Gastrocnemius medialis (tissue), 4 donors: ENCODE data around the gene CCDC12. TPM values are rescaled to one million over a fixed set of nuclear protein-coding genes. Genes with fewer than 3 reads are reported as not detected.
"Not testable (repeated sequence)": the region's sequence is repeated elsewhere in the genome, so short reads cannot be mapped to it uniquely, and the experiment has no call there.

Source experiments
- ATAC-seq, 2 donors: fragments of 150-250 bp; one replicate each; pipeline ENCODE4 v1.9.1; 2016
- DNase-seq, 2 donors: peaks; one replicate each; pipeline ENCODE4 v3.0.0-alpha.2; 2019
- H3K27ac ChIP-seq, 4 donors: fragments of 200-600 bp; sonication (generic); 1 replicate in 1 of 4; 2 replicates in 3 of 4; pipeline ENCODE4 v1.5.1; 2016 to 2018; ENCODE audit warnings: mild to moderate bottlenecking in 2 of 4, moderate library complexity in 1 of 4
- H3K27me3 ChIP-seq, 3 donors: fragments of 200-600 bp; sonication (generic) in 2 of 3; 1 replicate in 1 of 3; 2 replicates in 2 of 3; pipeline versions ENCODE4 v1.5.1 to v1.6.0; 2016 to 2019; ENCODE audit warnings: mild to moderate bottlenecking in 1 of 3, moderate library complexity in 1 of 3
- H3K36me3 ChIP-seq, 2 donors: fragments of 200-600 bp; sonication (generic) in 1 of 2; one replicate each; pipeline ENCODE4 v1.5.1; 2017 to 2018
- H3K4me1 ChIP-seq, 2 donors: fragments of 200-600 bp; sonication (generic) in 1 of 2; one replicate each; pipeline ENCODE4 v1.5.1; 2016 to 2017; ENCODE audit warnings: mild to moderate bottlenecking in 2 of 2
- H3K4me3 ChIP-seq, 4 donors: fragments of 200-600 bp; sonication (generic) in 3 of 4; 1 replicate in 1 of 4; 2 replicates in 3 of 4; pipeline ENCODE4 v1.5.1; 2016 to 2019; ENCODE audit warnings: mild to moderate bottlenecking in 2 of 4
- H3K9me3 ChIP-seq, 3 donors: fragments of 200-600 bp; sonication (generic) in 2 of 3; 1 replicate in 1 of 3; 2 replicates in 2 of 3; pipeline ENCODE4 v1.5.1; 2016 to 2019
- POLR2A ChIP-seq, 2 donors: fragments of 450-650 bp; IDR thresholded peaks; one replicate each; pipeline ENCODE4 v1.6.1; 2017; ENCODE audit warnings: antibody characterized with exemption in 2 of 2, mild to moderate bottlenecking in 2 of 2, moderate library complexity in 2 of 2
- in situ Hi-C, 4 donors: fragments of 200-750 bp; cut with MboI; loops; one replicate each; pipeline versions ENCODE4 v1.15.0 to v1.8.0; 2017; ENCODE audit warnings: low sequenced_read_pairs in 4 of 4
- intact Hi-C: fragments of 100-400 bp; cut with DNase I; formaldehyde crosslinking; loops from one replicate; pipeline ENCODE4 v1.15.1; 2023; ENCODE audit warnings: low total_unique reads
- total RNA-seq, 4 donors: library from RNA; depleted of rRNA; stranded (reverse); fragments of >200 nt; gene quantifications; one replicate each; pipeline versions ENCODE4 v1.1.0 to v1.2.3, GENCODE V29; 2016
- TF ChIP-seq, protein P1 (sequence below), 5 experiments: fragments of 450-650 bp in 3 of 5; fragments of 200-600 bp in 2 of 5; sonication (generic) in 2 of 5; IDR thresholded peaks in 4 of 5; conservative IDR thresholded peaks in 1 of 5; 1 replicate in 4 of 5; 2 replicates in 1 of 5; pipeline ENCODE4 v1.5.1; 2016 to 2019; ENCODE audit warnings: antibody characterized with exemption in 5 of 5, mild to moderate bottlenecking in 3 of 5, moderate library complexity in 3 of 5

Gene CCDC12
- total RNA-seq, 4 donors from 2014 or later: 24.6 to 32.0 (median 29.0) TPM

DNA sequence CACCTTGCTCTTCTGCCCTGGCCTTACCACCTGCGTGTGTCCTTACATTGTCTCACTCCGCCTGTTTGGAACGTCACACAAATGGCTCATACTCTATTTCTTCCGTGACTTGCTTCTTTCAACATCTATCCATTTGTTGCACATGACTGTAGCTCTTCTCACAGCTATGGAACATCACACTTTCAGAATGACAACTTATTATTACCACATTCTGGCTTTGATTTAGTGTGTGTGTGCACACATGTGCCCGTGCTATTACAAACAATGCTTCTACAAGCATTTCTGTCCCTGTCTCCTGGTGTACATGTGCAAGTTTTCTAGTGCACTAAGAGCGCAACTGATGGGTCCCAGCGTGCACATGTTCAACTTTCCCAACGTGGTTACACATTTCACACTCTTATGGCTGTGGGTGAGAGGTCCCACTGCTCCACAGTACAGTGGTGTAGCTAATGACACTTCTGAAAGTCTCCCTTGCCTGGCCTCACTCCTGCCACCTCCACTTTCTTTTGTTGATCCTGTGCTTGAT lies 61.2 kb downstream of the CCDC12 start:
- H3K27ac ChIP-seq: peak overlapping the region; percentile 64 to 72 (median 70)
- ATAC-seq: peak; percentile 93 to 97
- intact Hi-C loops: no loop called here
- H3K4me3 ChIP-seq: no peak overlapping the region
- in situ Hi-C loops: loop anchor here in 2 of 4 donors (10.0 kb wide), 2 partner anchors 69 to 201 kb away; partner anchors contain the start of gene PRSS50 (in 2 of the 2)
- peak; percentile 53 to 75 for DNase-seq
- H3K4me1 ChIP-seq: peaks cover 10 to 14% of the 10 kb centered on the region in 2 donors
- TF ChIP-seq POLR2A (IDR thresholded peaks at IDR 0.05): peak; percentile 22 to 34
- TF ChIP-seq, protein P1, sequence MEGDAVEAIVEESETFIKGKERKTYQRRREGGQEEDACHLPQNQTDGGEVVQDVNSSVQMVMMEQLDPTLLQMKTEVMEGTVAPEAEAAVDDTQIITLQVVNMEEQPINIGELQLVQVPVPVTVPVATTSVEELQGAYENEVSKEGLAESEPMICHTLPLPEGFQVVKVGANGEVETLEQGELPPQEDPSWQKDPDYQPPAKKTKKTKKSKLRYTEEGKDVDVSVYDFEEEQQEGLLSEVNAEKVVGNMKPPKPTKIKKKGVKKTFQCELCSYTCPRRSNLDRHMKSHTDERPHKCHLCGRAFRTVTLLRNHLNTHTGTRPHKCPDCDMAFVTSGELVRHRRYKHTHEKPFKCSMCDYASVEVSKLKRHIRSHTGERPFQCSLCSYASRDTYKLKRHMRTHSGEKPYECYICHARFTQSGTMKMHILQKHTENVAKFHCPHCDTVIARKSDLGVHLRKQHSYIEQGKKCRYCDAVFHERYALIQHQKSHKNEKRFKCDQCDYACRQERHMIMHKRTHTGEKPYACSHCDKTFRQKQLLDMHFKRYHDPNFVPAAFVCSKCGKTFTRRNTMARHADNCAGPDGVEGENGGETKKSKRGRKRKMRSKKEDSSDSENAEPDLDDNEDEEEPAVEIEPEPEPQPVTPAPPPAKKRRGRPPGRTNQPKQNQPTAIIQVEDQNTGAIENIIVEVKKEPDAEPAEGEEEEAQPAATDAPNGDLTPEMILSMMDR (IDR thresholded peaks at IDR 0.05 in 4 of 5, conservative IDR thresholded peaks at IDR 0.05 in 1 of 5): no peak
- peaks cover 0 to 29% of the 10 kb centered on the region in 2 donors for H3K36me3 ChIP-seq
- H3K27me3 ChIP-seq: no peaks in the 10 kb centered on the region
- no peaks in the 10 kb centered on the region for H3K9me3 ChIP-seq

DNA sequence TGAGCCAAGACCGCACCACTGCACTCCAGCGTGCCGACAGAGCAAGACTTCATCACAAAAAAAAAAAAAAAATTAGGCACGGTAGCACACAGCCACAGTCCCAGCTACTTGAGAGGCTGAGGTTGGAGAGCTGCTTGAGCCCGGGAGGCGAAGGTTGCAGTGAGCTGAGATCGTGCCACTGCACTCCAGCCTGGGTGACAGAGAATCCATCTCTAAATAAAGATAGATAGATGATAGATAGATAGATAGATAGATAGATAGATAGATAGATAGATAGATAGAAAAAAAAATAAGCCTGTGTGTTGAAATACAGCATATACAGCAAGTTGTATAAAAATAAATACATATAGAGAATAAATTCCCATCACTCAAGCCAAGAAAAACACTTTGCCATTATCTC lies 61.7 kb downstream of the CCDC12 start:
- intact Hi-C loops: no loop called here

DNA sequence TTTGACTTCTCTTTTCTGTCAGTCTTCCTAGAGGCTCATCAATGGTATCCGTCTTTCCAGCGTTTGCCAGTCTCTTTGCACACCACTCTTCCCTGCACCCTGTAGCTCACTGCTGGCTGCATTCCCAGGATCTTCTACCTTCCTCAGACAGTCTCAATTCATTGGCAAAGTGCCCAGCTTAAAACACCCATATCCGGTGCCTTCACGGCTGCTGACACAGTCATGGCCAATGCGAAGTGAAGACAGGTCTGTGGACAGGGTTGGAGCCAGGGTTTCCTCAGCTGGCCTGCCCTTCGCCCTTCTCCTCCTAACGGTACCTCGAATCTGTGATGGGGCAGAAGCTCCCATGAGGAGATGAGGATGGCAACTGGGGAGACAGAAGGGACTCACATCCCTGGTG lies 62.9 kb downstream of the CCDC12 start:
- no peak for TF ChIP-seq POLR2A (IDR thresholded peaks at IDR 0.05)
- TF ChIP-seq, protein P1 (IDR thresholded peaks at IDR 0.05 in 4 of 5, conservative IDR thresholded peaks at IDR 0.05 in 1 of 5): no peak
- in situ Hi-C loops (loop anchor here in 3 of 4 donors (5.0 to 10.0 kb wide), 3 partner anchors 71 to 211 kb away; partner anchors contain the start of genes PRSS50 (in 2 of the 3) and TMIE (in 1 of the 3)), intact Hi-C loops (no loop called here)
- H3K27ac ChIP-seq: peak overlapping the region in 2 of 4 donors; percentile 42 to 49
- no peaks in the 10 kb centered on the region for H3K27me3 ChIP-seq
- no peaks in the 10 kb centered on the region for H3K9me3 ChIP-seq
- peaks cover 0 to 19% of the 10 kb centered on the region in 2 donors for H3K36me3 ChIP-seq
- no peak for DNase-seq
- no peak overlapping the region for H3K4me3 ChIP-seq
- H3K4me1 ChIP-seq: peaks cover 14 to 16% of the 10 kb centered on the region in 2 donors
- no peak for ATAC-seq

More for the DNA sequence above, 61.7 kb downstream of the CCDC12 start:
- no peak for TF ChIP-seq POLR2A (IDR thresholded peaks at IDR 0.05)
- TF ChIP-seq, protein P1 (IDR thresholded peaks at IDR 0.05 in 4 of 5, conservative IDR thresholded peaks at IDR 0.05 in 1 of 5): no peak
- DNase-seq (no peak), ATAC-seq (no peak)
- peaks cover 0 to 24% of the 10 kb centered on the region in 2 donors for H3K36me3 ChIP-seq
- no peaks in the 10 kb centered on the region for H3K9me3 ChIP-seq
- in situ Hi-C loops: loop anchor here in 3 of 4 donors (5.0 to 10.0 kb wide), 3 partner anchors 70 to 213 kb away; partner anchors contain the start of genes PRSS50 (in 2 of the 3) and TMIE (in 1 of the 3)
- no peak overlapping the region for H3K4me3 ChIP-seq
- peaks cover 7 to 9% of the 10 kb centered on the region in 2 donors for H3K4me1 ChIP-seq
- H3K27ac ChIP-seq: peak overlapping the region; percentile 40 to 71 (median 47)
- H3K27me3 ChIP-seq: no peaks in the 10 kb centered on the region

DNA sequence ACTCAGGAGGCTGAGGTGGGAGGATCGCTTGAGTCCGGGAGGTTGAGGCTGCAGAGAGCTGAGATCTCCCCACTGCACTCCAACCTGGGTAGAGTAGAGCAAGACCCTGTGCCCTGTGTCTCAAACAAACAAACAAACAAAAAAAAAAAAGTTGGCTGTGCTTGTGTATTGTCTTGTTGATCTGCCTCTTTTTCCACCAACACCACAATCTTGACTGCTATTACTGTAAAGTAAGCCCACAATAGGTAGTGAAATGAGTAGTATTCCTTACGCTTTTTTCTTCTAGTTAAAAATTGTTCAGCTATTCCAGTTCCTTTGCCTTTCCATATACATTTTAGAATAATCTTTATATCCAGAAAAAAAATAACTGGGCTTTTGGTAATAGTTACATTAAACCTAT lies 63.6 kb downstream of the CCDC12 start:
- Histone ChIP-seq H3K4me1 (peaks cover 20% of the 10 kb centered on the region in 2 donors), H3K4me3 (no peak overlapping the region), H3K27ac (no peak overlapping the region), H3K36me3 (peaks cover 0 to 12% of the 10 kb centered on the region in 2 donors), H3K27me3 (no peaks in the 10 kb centered on the region), H3K9me3 (no peaks in the 10 kb centered on the region)
- ATAC-seq (no peak), DNase-seq (no peak)
- in situ Hi-C loops (loop anchor here in 3 of 4 donors (5.0 to 10.0 kb wide), 3 partner anchors 72 to 211 kb away; partner anchors contain the start of genes PRSS50 (in 2 of the 3) and TMIE (in 1 of the 3)), intact Hi-C loops (no loop called here)
- TF ChIP-seq POLR2A (IDR thresholded peaks at IDR 0.05): no peak
- TF ChIP-seq, protein P1 (IDR thresholded peaks at IDR 0.05 in 4 of 5, conservative IDR thresholded peaks at IDR 0.05 in 1 of 5): no peak

DNA sequence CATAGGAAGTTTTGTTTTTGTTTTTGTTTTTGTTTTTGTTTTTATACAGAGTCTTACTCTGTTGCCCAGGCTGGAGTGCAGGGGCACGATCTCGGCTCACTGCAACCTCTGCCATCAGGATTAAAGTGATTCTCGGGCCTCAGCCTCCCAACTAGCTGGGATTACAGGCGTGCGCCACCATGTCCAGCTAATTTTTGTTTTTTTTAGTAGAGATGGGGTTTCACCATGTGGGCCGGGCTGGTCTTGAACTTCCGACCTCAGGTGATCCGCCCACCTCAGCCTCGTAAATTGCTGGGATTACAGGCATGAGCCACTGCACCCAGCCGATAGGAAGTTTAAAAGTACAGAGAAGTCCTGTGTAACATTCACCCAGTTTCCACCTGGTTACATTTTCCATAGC lies 65.6 kb downstream of the CCDC12 start:
- ATAC-seq, H3K9me3 ChIP-seq, H3K27ac ChIP-seq, DNase-seq, H3K4me3 ChIP-seq, intact Hi-C loops, H3K36me3 ChIP-seq, H3K27me3 ChIP-seq: not testable (repeated sequence)
- in situ Hi-C loops: loop anchor here in 3 of 4 donors (5.0 to 10.0 kb wide), 3 partner anchors 74 to 209 kb away; partner anchors contain the start of genes PRSS50 (in 2 of the 3) and TMIE (in 1 of the 3)
- peaks cover 20% of the 10 kb centered on the region in 2 donors for H3K4me1 ChIP-seq
